Nucleus accumbens (tissue), 56 donors: ENCODE data around the gene PRR18.

Experiments used
- DNase-seq, 56 donors: peaks; one replicate each; lab custom pipeline; 2025; lab: John Stamatoyannopoulos, UW

PRR18 gene

GRCh38 chr6:166334878-166335277 lies 26.7 kb upstream of the PRR18 start:
- no peak for DNase-seq

GRCh38 chr6:166333172-166333995 lies 25.2 kb upstream of the PRR18 start:
- no peak for DNase-seq

DNA sequence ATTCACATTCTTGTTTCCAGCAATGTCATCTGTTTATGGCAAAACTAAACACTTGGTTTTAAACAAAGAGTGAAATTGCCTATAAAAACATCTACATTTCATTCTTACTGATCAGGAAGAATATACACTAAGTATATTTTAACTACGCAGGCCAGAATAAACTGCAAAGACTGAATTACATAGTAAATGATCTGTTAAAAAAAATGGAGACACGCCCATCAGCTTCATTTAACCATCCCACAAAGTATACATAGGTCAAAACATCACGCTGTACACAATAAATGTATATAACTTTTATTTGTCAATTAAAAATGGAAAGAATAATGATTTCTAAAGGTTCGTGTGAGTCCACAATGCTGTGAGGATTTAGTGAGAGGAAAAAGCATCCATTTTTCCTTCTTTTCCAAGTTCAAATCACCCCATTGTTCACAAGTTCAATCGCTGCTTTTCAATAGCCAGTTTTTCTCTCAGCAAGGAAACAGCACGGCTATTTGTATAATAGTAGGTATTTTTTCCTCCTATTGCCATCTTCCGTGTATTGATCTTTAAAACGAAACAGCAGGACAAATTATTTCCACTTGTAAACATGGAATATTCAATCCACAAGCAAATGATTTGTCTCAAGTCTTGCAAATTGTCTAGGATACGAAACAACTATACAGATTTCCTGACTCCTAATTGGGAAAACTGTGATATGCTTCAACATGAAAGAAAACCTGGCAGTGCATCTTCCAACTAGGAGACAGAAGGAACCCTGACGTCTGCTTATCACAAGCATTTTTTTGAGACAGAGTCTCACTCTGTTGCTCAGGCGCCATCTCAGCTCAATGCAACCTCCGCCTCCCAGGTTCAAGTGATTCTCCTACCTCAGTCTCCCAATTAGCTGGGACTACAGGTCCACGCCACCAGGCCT lies 23.6 kb upstream of the PRR18 start:
- DNase-seq: no peak

GRCh38 chr6:166330612-166331011 lies 22.4 kb upstream of the PRR18 start:
- peak in 51 of 56 donors; percentile 13 to 87 (median 63) for DNase-seq

- no peak for DNase-seq
These were observed 17.3 kb upstream of the PRR18 start for GRCh38 chr6:166325383-166326042.

- no peak for DNase-seq
These were observed 15.2 kb upstream of the PRR18 start for GRCh38 chr6:166323395-166323794.

DNA sequence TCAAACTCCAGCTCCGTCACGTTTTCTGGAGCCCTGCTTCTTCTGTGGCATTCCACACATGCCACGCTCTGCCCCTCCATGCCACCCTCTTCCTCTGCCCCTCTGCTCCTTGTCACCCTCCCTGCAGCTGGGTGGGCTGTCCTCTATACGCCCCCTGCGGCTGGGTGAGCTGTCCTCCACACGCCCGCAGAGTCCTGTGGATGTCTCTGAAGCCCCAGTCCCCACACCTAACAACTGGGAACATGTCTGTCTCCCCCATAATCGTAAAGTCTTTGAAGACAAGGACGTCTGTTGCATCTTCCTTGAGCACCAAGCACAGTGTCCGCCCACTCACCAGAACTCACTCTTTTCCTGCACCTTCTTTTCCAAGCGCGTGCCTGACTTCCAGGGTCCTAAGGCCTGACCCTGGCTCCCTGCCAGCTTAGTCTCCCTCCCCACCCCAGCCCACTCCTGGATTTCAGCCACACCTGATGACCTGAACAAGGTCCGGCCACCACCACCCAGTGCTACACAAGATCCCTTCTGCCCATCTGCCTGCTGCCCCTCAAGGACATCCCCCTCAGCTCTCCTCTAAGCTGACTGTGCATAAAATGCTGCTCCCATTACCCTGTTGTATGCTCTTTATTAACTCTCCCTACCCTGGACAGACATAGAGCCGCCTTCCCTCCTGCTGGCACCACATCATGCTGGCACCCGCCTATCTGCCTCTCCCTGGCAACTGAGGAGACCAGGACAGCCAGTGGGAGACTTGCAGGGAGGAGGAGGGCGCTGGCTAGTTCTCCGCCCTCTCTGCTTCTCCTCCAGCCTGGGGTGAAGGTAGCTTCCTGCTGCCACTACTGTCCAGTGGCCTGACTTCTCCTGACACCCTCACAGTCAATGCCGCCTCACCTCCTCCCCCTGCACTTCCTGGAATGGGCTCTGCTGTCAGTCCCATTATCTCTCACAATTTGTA lies 10.7 kb upstream of the PRR18 start:
- no peak for DNase-seq

DNA sequence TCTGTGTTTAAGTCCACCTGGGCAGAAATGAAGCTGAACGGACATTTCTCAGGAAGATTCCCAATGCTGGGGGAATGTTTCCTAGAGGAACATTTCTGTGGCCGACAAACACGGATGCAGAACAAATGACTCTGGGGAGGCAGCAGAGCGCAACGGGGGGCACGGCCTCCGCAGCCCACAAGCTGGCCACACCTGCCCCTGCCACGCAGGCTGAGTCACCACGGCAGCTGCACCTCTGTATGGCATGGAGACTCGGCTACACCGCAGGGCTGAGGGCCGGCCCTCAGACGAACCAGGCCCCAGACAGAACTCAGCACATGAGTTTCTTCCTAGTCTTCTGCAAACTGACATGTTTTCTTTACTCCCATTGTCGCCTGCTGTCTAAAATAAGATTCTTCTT lies 10.0 kb upstream of the PRR18 start:
- DNase-seq: no peak

DNA sequence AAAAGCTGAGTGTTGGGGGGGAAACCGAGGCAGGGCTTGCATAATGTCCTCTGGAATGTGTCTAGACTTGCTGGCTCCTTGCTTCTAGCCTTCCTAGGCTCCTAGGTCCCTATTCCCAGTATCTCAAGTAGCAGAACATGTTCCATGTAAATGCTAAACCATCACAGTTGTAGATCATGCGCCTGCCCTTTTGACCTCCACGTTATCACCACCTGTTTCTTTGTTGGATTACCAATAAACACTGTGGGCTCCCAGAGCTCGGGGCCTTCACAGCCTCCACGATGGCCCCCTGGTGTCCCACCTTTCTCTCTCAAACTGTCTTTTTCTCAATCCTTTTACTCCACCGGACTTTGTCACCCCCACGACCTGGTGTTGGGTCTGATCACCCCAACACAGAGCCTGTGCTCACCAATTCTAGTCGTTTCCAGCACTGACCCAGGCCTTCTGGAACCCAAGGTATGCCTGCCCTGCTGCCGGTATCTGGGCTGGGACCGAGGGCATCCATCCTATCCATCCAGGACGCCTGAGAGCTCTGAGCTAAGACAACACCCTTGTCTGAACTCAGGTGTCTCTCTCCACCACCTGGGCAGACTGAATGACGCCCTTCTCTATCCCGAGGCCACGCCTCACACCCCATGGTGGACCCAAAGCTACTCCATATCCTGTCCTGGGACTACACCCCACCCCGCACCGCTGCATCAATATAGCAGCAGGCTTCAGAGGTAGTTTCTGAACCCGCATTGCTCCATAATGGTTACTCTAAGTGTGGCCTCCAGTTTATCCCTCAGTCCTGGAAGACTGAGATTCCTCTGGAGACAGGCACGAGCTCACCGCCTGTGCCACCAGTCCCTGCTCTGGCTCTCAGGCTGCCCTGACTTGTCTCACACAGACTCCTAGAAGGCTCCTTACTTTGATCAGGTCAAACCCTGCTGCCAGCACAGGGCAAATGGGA lies 9.3 kb upstream of the PRR18 start:
- DNase-seq: no peak

- no peak for DNase-seq
These were observed 7.2 kb upstream of the PRR18 start for GRCh38 chr6:166315436-166315835.

DNA sequence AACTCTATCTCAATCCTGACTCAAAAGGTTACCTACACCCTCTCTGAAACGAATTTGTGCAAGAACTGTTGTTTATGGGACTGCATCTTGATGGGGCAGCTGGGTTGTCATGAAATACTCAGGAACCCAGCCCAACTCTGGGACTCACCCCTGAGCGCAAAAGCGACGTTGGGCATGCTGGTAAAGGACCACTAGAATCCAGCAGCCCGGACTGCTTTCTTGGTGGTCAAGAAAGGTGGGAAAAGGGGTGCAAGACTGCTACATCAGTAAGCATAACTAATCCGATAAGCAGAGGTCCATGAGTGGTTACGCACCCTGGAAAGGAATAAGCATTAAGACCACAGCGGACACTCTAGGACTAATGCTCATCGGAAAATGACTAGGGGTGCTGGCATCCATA lies 6.3 kb upstream of the PRR18 start:
- no peak for DNase-seq

GRCh38 chr6:166313255-166314070 lies 5.3 kb upstream of the PRR18 start:
- peak in 22 of 56 donors; percentile 17 to 67 (median 26) for DNase-seq

- no peak for DNase-seq
These were observed 4.6 kb upstream of the PRR18 start for GRCh38 chr6:166312832-166313231.

DNA sequence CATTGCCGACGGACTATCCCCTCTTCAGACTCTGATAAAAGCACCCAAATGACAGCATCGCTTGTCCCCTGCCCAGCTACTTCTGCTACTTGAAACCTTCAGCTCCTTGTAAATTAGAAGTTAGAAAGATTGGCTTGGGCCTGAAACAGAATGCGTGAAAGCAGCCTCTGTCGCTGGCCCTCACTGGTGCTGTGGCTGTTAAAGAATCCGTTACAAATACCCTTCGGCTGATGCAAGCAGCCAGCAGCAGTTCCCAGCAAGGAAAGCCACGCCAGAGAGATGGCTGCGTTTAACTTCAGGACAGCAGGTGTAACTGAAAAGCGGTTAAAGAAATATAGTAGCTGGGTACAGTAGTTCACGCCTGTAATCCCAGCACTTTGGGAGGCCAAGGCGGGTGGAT lies 2.4 kb upstream of the PRR18 start:
- no peak for DNase-seq

- no peak for DNase-seq
These were observed 1.8 kb upstream of the PRR18 start for GRCh38 chr6:166309977-166310376.

DNA sequence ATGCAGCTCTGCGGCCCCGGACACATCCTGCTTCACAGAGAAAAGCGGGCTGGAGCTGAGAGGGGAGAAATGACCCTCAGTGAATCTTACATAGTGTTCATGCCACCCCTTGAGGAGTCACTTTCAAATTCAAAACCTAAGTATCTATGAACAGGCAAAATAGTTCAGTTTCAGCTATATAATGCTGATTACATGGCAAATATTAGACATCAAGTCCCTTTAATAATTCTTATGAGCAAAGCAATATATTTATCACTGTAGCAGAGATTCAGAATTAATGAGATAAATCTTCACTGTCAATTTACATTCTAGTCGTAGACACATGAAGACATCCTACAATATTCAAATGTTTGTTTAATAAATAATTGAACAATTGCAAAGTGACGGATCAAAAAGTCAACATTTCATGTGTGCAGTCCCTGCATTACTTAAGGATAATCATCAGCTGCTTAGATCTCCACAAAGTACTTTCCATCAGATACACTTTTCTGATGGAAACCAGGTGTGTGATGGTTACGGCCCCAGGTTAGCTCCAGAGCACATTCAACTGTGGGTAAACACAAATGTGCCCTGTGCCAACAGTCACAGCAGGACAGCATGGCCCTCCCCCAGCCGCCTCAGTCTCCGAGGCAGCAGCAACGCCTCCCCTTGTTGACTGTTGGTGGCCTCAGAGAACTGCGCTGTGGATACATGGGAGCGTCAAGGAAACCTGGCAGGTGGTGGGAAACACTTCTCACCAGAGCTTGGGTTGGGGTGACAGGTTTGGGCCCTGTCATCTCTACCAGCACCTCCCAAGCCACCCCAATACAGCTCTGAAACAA lies 787 bp upstream of the PRR18 start:
- DNase-seq: peak in 24 of 56 donors; percentile 21 to 76 (median 56)
